Stomach (tissue), 9 donors: ENCODE measurements around the gene IGBP1. TPM values are rescaled to one million over a fixed set of nuclear protein-coding genes. Genes with fewer than 3 reads are reported as not detected.
A peak's percentile ranks its signal among the peaks of the same experiment; 100 is the strongest.
"Not testable (repeated sequence)": the region's sequence is repeated elsewhere in the genome, so short reads cannot be mapped to it uniquely, and the experiment has no call there.

ENCODE experiments used
- DNase-seq, 2 donors: peaks; one replicate each; pipeline versions ENCODE4 v3.0.0 to v3.0.0-alpha.2; 2013 to 2019
- H3K27ac ChIP-seq, 5 donors: fragments of 200-600 bp in 4 of 5; sonication (generic) in 4 of 5; one replicate each; pipeline ENCODE4 v1.5.1; 2013 to 2019; ENCODE audit warnings: mild to moderate bottlenecking in 1 of 5, moderate library complexity in 1 of 5
- H3K27me3 ChIP-seq, 3 donors: fragments of 200-600 bp; sonication (generic); one replicate each; pipeline ENCODE4 v1.5.1; 2017 to 2019; ENCODE audit warnings: mixed run types in 1 of 3
- H3K36me3 ChIP-seq, 4 donors: fragments of 200-600 bp; sonication (generic); 1 replicate in 3 of 4; 2 replicates in 1 of 4; pipeline ENCODE4 v1.5.1; 2016 to 2019
- H3K4me1 ChIP-seq, 4 donors: fragments of 200-600 bp; sonication (generic); one replicate each; pipeline ENCODE4 v1.5.1; 2016 to 2019
- H3K4me3 ChIP-seq, 4 donors: fragments of 200-600 bp; sonication (generic) in 3 of 4; one replicate each; pipeline ENCODE4 v1.5.1; 2016 to 2019; ENCODE audit warnings: mild to moderate bottlenecking in 1 of 4
- H3K9me3 ChIP-seq, 4 donors: fragments of 200-600 bp; sonication (generic); one replicate each; pipeline ENCODE4 v1.5.1; 2016 to 2019
- CTCF ChIP-seq, 7 experiments: fragments of 450-650 bp in 4 of 7; fragments of 200-600 bp in 3 of 7; sonication (generic) in 3 of 7; IDR thresholded peaks; one replicate each; pipeline ENCODE4 v1.5.1; 2016 to 2019; ENCODE audit warnings: antibody characterized with exemption in 7 of 7, control low read depth in 2 of 7, mild to moderate bottlenecking in 1 of 7
- EP300 ChIP-seq: sonication (generic); formaldehyde crosslinking; IDR thresholded peaks from one replicate; pipeline ENCODE4 v1.6.1; 2017; ENCODE audit warnings: antibody characterized with exemption
- POLR2A ChIP-seq, 4 donors: fragments of 450-650 bp; IDR thresholded peaks; one replicate each; pipeline ENCODE4 v1.6.1; 2016; ENCODE audit warnings: antibody characterized with exemption in 4 of 4, control low read depth in 2 of 4, mild to moderate bottlenecking in 1 of 4, moderate library complexity in 1 of 4
- POLR2AphosphoS5 ChIP-seq, 3 donors: sonication (generic); formaldehyde crosslinking; IDR thresholded peaks; one replicate each; pipeline ENCODE4 v1.6.1; 2016; ENCODE audit warnings: antibody characterized with exemption in 3 of 3
- WGBS, 5 donors: extraction: QIAGEN DNeasy Blood & Tissue Kit in 3 of 5; methylation state at CpG; one replicate each; pipeline versions ENCODE4 v1.1.5 to v1.1.7; 2013 to 2018; 5-methylcytosine and 5-hydroxymethylcytosine counted together
- intact Hi-C: fragments of 100-400 bp; cut with DNase I; formaldehyde crosslinking; loops from one replicate; pipeline ENCODE4 v1.15.1; 2023; ENCODE audit warnings: low total_unique reads
- polyA plus RNA-seq, 3 donors: library from polyadenylated mRNA; stranded (reverse); fragments of 200-250 nt; gene quantifications; one replicate each; pipeline ENCODE4 v1.2.3, GENCODE V29; 2013
- total RNA-seq, 5 donors: library from RNA; depleted of rRNA; stranded (reverse); fragments of >200 nt; gene quantifications; one replicate each; pipeline versions ENCODE4 v1.1.0 to v1.2.3, GENCODE V29; 2014 to 2016
- donor health status: healthy with polysubstance abuse.
- donor health status: Bipolar disorder and iron deficiency.
- donor health status: healthy.

Gene IGBP1
- total and polyA plus RNA-seq, 8 donors: 24.6 to 130 (median 67.2) TPM

GRCh38 chrX:70088751-70089150 lies 44.5 kb upstream of the IGBP1 start:
- H3K27me3 ChIP-seq: no peaks in the 10 kb centered on the region
- no peak for DNase-seq
- intact Hi-C loops: no loop called here
- peaks cover 0 to 16% (median 7%) of the 10 kb centered on the region in 4 donors for H3K4me1 ChIP-seq
- no peak overlapping the region for H3K27ac ChIP-seq
- no peaks in the 10 kb centered on the region for H3K9me3 ChIP-seq
- TF ChIP-seq POLR2A (IDR thresholded peaks at IDR 0.05) (no peak), CTCF (IDR thresholded peaks at IDR 0.05) (no peak), POLR2AphosphoS5 (IDR thresholded peaks at IDR 0.05) (no peak), EP300 (no peak)
- no peak overlapping the region for H3K4me3 ChIP-seq
- no peaks in the 10 kb centered on the region for H3K36me3 ChIP-seq

DNA sequence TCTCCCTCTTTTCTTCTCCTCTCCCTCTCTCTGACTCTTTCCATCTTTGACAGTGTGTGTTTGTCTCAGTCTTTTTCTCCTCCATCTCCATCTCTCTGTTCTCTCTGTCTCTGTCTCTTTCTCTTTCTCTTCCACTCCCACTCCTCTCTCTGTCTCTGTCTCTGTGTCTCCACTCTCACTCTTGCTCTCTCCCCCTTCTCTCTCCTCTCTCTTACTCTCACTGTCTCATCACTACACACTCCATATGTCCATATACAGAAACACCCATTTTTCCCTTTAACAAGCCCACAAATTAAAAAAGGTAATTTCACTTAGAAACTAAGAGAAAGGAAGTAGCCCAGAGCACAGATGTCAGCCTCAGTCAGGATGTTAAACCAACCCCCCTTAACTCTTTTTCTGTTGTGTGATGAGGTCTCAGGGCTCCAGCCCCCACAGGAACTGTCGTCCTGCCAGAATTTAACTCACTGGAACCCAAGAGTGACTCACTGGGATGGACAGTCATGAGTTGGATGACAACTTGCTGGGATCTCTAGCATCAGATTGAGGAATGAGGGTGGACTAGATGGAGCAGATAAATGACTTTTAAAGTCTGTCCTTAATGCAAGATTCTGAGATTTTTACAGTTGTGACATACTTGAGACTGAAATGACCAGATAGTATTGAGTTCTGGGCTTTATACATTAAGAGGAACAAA lies 43.5 kb upstream of the IGBP1 start:
- intact Hi-C loops: loop anchor here (10.0 kb wide), 1 partner anchor 55 kb away; no protein-coding TSS in a partner anchor
- Histone ChIP-seq H3K4me3 (no peak overlapping the region), H3K27me3 (no peaks in the 10 kb centered on the region), H3K9me3 (no peaks in the 10 kb centered on the region), H3K4me1 (peaks cover 0 to 16% (median 7%) of the 10 kb centered on the region in 4 donors), H3K27ac (no peak overlapping the region), H3K36me3 (no peaks in the 10 kb centered on the region)
- no peak for DNase-seq
- TF ChIP-seq CTCF (IDR thresholded peaks at IDR 0.05): no peak
- TF ChIP-seq EP300: no peak
- no peak for TF ChIP-seq POLR2A (IDR thresholded peaks at IDR 0.05)
- 36 to 65% (median 50%) methylated on average over 1 of the region's 1 CpG for WGBS, 5 donors

- H3K9me3 ChIP-seq: no peaks in the 10 kb centered on the region
- no peak overlapping the region for H3K27ac ChIP-seq
- intact Hi-C loops: loop anchor here (10.0 kb wide), 1 partner anchor 57 kb away; no protein-coding TSS in a partner anchor
- no peak overlapping the region for H3K4me3 ChIP-seq
- no peaks in the 10 kb centered on the region for H3K27me3 ChIP-seq
- WGBS, 5 donors: 84 to 92% (median 88%) methylated on average over 4 of the region's 4 CpGs
- no peaks in the 10 kb centered on the region for H3K36me3 ChIP-seq
- DNase-seq: no peak
- TF ChIP-seq CTCF (IDR thresholded peaks at IDR 0.05) (no peak), POLR2AphosphoS5 (IDR thresholded peaks at IDR 0.05) (no peak), EP300 (no peak), POLR2A (IDR thresholded peaks at IDR 0.05) (no peak)
- H3K4me1 ChIP-seq: peaks cover 0 to 16% (median 7%) of the 10 kb centered on the region in 4 donors
These were observed 41.0 kb upstream of the IGBP1 start for GRCh38 chrX:70092247-70092646.

- WGBS, 5 donors: 42 to 83% (median 61%) methylated on average over 2 of the region's 2 CpGs
- no peaks in the 10 kb centered on the region for H3K36me3 ChIP-seq
- no peaks in the 10 kb centered on the region for H3K27me3 ChIP-seq
- intact Hi-C loops: loop anchor here (10.0 kb wide), 1 partner anchor 61 kb away; no protein-coding TSS in a partner anchor
- H3K4me3 ChIP-seq: no peak overlapping the region
- no peak overlapping the region for H3K27ac ChIP-seq
- TF ChIP-seq POLR2AphosphoS5 (IDR thresholded peaks at IDR 0.05) (no peak), POLR2A (IDR thresholded peaks at IDR 0.05) (no peak)
- no peaks in the 10 kb centered on the region for H3K4me1 ChIP-seq
- DNase-seq: peak in 1 of 2 donors; percentile 27
- no peaks in the 10 kb centered on the region for H3K9me3 ChIP-seq
These were observed 37.2 kb upstream of the IGBP1 start for GRCh38 chrX:70096052-70096451.

GRCh38 chrX:70105229-70105628 lies 28.0 kb upstream of the IGBP1 start:
- DNase-seq: no peak
- Histone ChIP-seq H3K4me1 (no peaks in the 10 kb centered on the region), H3K27ac (no peak overlapping the region), H3K36me3 (no peaks in the 10 kb centered on the region), H3K9me3 (peaks cover 0 to 2% (median 0%) of the 10 kb centered on the region in 4 donors), H3K27me3 (no peaks in the 10 kb centered on the region), H3K4me3 (no peak overlapping the region)
- 21 to 25% (median 22%) methylated on average over 2 of the region's 2 CpGs for WGBS, 5 donors
- intact Hi-C loops: no loop called here
- TF ChIP-seq POLR2A (IDR thresholded peaks at IDR 0.05): no peak
- no peak for TF ChIP-seq EP300
- TF ChIP-seq POLR2AphosphoS5 (IDR thresholded peaks at IDR 0.05): no peak

DNA sequence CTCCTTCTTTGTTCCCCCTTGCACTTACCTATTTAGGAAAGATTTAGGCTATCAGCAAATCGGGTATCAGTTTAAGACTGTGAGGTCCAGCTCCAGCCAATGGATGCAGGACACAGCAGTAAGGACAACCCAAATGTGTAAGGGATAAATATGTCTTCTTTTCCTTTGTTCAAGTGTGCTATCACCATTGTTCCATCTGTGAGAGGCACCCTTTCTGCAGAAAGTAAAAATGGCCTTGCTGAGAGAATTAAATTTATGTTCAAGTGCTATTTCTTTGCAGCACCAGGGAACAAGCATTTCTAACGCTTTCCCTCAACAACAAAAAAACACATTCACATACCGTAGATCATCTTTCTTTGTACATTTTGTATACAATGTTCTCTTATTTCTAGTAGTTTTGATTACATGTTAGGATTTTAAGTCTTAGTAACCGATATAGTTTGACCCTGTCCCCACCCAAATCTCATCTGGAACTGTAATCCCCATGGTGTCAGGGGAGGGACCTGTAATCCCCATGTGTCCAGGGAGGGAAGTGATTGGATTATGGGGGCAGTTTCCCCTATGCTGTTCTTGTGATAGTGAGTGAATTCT lies 21.7 kb upstream of the IGBP1 start:
- DNase-seq, H3K27me3 ChIP-seq, intact Hi-C loops, H3K4me3 ChIP-seq, H3K27ac ChIP-seq, H3K36me3 ChIP-seq, H3K4me1 ChIP-seq: not testable (repeated sequence)
- 82 to 93% (median 88%) methylated on average over 4 of the region's 4 CpGs for WGBS, 5 donors
- peaks cover 0 to 27% (median 14%) of the 10 kb centered on the region in 4 donors for H3K9me3 ChIP-seq
